Bronchial epithelial cell (primary cell): ENCODE results near the gene SLC5A5. TPM values are rescaled to one million over a fixed set of nuclear protein-coding genes. Genes with fewer than 3 reads are reported as not detected.
"Not testable (repeated sequence)": the region's sequence is repeated elsewhere in the genome, so short reads cannot be mapped to it uniquely, and the experiment has no call there.

Source experiments
- DNase-seq: peaks from one replicate; pipeline ENCODE4 v3.0.0-alpha.2; 2010; ENCODE audit warnings: low read depth
- FAIRE-seq: peaks from 2 replicates; lab custom pipeline; 2011; peaks lifted over from hg19 to GRCh38; lab: Jason Lieb, UNC
- H3K27me3 ChIP-seq: 2 replicates; pipeline ENCODE4 v1.5.1; 2011; ENCODE audit warnings: low read length; ENCODE audit not compliant: control insufficient read depth, insufficient read depth
- H3K36me3 ChIP-seq: 2 replicates; pipeline ENCODE4 v1.5.1; 2011; ENCODE audit warnings: low read length; ENCODE audit not compliant: control insufficient read depth, insufficient read depth
- H3K4me3 ChIP-seq: 2 replicates; pipeline ENCODE4 v1.5.1; 2011; ENCODE audit warnings: mild to moderate bottlenecking, low read depth, low read length, control low read depth
- CTCF ChIP-seq: IDR thresholded peaks from 2 replicates; pipeline ENCODE4 v1.5.1; 2011; ENCODE audit warnings: mild to moderate bottlenecking, moderate library complexity, low read length, control low read depth, inconsistent platforms; ENCODE audit not compliant: insufficient read depth, severe bottlenecking
- total RNA-seq: library from RNA; depleted of rRNA; stranded (reverse); fragments of >200 nt; gene quantifications from 2 replicates; pipeline ENCODE4 v1.2.1, GENCODE V29; 2014

Gene SLC5A5
- total RNA-seq, 1 donor from 2014 or later, result under 0.01 TPM

- H3K36me3 ChIP-seq, result no peaks in the 10 kb centered on the region
- FAIRE-seq (no peak), DNase-seq (no peak)
- no peak overlapping the region for H3K4me3 ChIP-seq
- no peak for TF ChIP-seq CTCF
- H3K27me3 ChIP-seq, result no peaks in the 10 kb centered on the region
These were observed 10.0 kb downstream of the SLC5A5 start for GRCh38 chr19:17881701-17882100.

GRCh38 chr19:17883627-17884410 lies 12.1 kb downstream of the SLC5A5 start:
- Histone ChIP-seq H3K27me3 (no peaks in the 10 kb centered on the region), H3K4me3 (no peak overlapping the region), H3K36me3 (no peaks in the 10 kb centered on the region)
- DNase-seq (no peak), FAIRE-seq (no peak)
- no peak for TF ChIP-seq CTCF

- no peak for FAIRE-seq
- DNase-seq, result no peak
- no peaks in the 10 kb centered on the region for H3K27me3 ChIP-seq
- no peaks in the 10 kb centered on the region for H3K36me3 ChIP-seq
- no peak for TF ChIP-seq CTCF
- no peak overlapping the region for H3K4me3 ChIP-seq
These were observed 14.8 kb downstream of the SLC5A5 start for GRCh38 chr19:17886515-17886914.

- H3K4me3 ChIP-seq, DNase-seq, H3K36me3 ChIP-seq, FAIRE-seq, H3K27me3 ChIP-seq: not testable (repeated sequence)
These were observed 15.5 kb downstream of the SLC5A5 start for GRCh38 chr19:17887221-17887620.

GRCh38 chr19:17888260-17888659 lies 16.5 kb downstream of the SLC5A5 start:
- DNase-seq (no peak), FAIRE-seq (no peak)
- H3K27me3 ChIP-seq, result no peaks in the 10 kb centered on the region
- no peak overlapping the region for H3K4me3 ChIP-seq
- no peak for TF ChIP-seq CTCF
- no peaks in the 10 kb centered on the region for H3K36me3 ChIP-seq

GRCh38 chr19:17889609-17890214 lies 18.0 kb downstream of the SLC5A5 start:
- FAIRE-seq (peak; percentile 50), DNase-seq (peak; percentile 17)
- Histone ChIP-seq H3K36me3 (no peaks in the 10 kb centered on the region), H3K27me3 (no peaks in the 10 kb centered on the region), H3K4me3 (no peak overlapping the region)
- TF ChIP-seq CTCF, result no peak
